Gastroesophageal sphincter (tissue), 4 donors: ENCODE measurements around the gene PTPRE. TPM values are rescaled to one million over a fixed set of nuclear protein-coding genes. Genes with fewer than 3 reads are reported as not detected.

Experiments
- ATAC-seq: fragments of 150-250 bp; one replicate; pipeline ENCODE4 v1.9.1; 2016; ENCODE audit warnings: mild to moderate bottlenecking, moderate library complexity
- H3K27ac ChIP-seq, 4 donors: fragments of 200-600 bp; sonication (generic) in 3 of 4; 1 replicate in 3 of 4; 2 replicates in 1 of 4; pipeline ENCODE4 v1.5.1; 2016 to 2019
- H3K27me3 ChIP-seq: fragments of 200-600 bp; sonication (generic); one replicate; pipeline ENCODE4 v1.5.1; 2019
- H3K36me3 ChIP-seq, 2 donors: fragments of 200-600 bp; sonication (generic); one replicate each; pipeline ENCODE4 v1.5.1; 2019; ENCODE audit warnings: control low read depth in 1 of 2
- H3K4me1 ChIP-seq, 3 donors: fragments of 200-600 bp; sonication (generic); 1 replicate in 2 of 3; 2 replicates in 1 of 3; pipeline ENCODE4 v1.5.1; 2016 to 2019; ENCODE audit warnings: control low read depth in 2 of 3
- H3K4me3 ChIP-seq, 2 donors: fragments of 200-600 bp; sonication (generic); one replicate each; pipeline ENCODE4 v1.5.1; 2019; ENCODE audit warnings: mild to moderate bottlenecking in 1 of 2, moderate library complexity in 1 of 2
- H3K9me3 ChIP-seq, 3 donors: fragments of 200-600 bp; sonication (generic); one replicate each; pipeline ENCODE4 v1.5.1; 2017 to 2019; ENCODE audit warnings: control low read depth in 2 of 3
- CTCF ChIP-seq, 4 experiments: fragments of 200-600 bp in 2 of 4; fragments of 450-650 bp in 2 of 4; sonication (generic) in 1 of 4; IDR thresholded peaks; one replicate each; pipeline ENCODE4 v1.5.1; 2017 to 2019; ENCODE audit warnings: antibody characterized with exemption in 4 of 4, mild to moderate bottlenecking in 2 of 4, moderate library complexity in 2 of 4
- EP300 ChIP-seq: sonication (generic); formaldehyde crosslinking; IDR thresholded peaks from one replicate; pipeline ENCODE4 v1.6.1; 2017; ENCODE audit warnings: antibody characterized with exemption, mild to moderate bottlenecking
- POLR2A ChIP-seq, 2 donors: fragments of 450-650 bp; IDR thresholded peaks; one replicate each; pipeline ENCODE4 v1.6.1; 2017; ENCODE audit warnings: antibody characterized with exemption in 2 of 2, mild to moderate bottlenecking in 2 of 2, moderate library complexity in 1 of 2
- POLR2AphosphoS5 ChIP-seq: sonication (generic); formaldehyde crosslinking; IDR thresholded peaks from one replicate; pipeline ENCODE4 v1.6.1; 2017; ENCODE audit warnings: antibody characterized with exemption
- WGBS, 2 donors: methylation state at CpG; one replicate each; pipeline ENCODE4 v1.1.5; 2018; ENCODE audit warnings: low coverage in 1 of 2; 5-methylcytosine and 5-hydroxymethylcytosine counted together
- total RNA-seq, 4 donors: library from RNA; depleted of rRNA; stranded (reverse); fragments of >200 nt; gene quantifications; one replicate each; pipeline ENCODE4 v1.1.0, GENCODE V29; 2016

Gene PTPRE
- total RNA-seq, 4 donors from 2014 or later, result 6.4 to 16.4 (median 8.5) TPM

DNA sequence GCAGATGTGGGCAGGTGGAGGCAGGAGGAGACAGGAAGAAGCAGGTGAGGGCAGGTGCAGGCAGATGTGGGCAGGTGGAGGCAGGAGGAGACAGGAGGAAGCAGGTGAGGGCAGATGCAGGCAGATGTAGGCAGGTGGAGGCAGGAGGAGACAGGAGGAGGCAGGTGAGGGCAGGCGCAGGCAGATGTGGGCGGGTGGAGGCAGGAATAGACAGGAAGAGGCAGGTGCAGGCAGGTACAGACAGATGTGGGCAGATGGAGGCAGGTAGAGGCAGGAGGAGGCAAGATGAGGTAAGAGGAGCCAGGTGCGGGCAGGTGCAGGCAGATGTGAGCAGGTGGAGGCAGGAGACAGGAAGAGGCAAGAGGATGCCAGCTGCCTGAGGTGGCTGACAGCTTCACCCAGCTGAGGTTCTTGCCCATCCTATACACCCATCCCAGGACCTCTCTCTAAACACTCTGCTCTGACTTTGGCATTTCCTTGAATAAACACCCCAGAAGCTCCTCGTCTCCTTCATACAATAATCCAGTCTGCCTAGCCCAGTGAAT is 33.0 kb downstream of the PTPRE start:
- TF ChIP-seq CTCF (IDR thresholded peaks at IDR 0.05) (no peak), POLR2A (IDR thresholded peaks at IDR 0.05) (no peak), EP300 (no peak), POLR2AphosphoS5 (no peak)
- 82 to 83% methylated on average over 3 to 4 of the region's 4 CpGs for WGBS, 2 donors
- Histone ChIP-seq H3K4me1 (no peaks in the 10 kb centered on the region), H3K27me3 (peaks cover 23% of the 10 kb centered on the region), H3K36me3 (no peaks in the 10 kb centered on the region), H3K27ac (no peak overlapping the region), H3K9me3 (no peaks in the 10 kb centered on the region), H3K4me3 (no peak overlapping the region)
- no peak for ATAC-seq

GRCh38 chr10:127940866-127941640 is 34.1 kb downstream of the PTPRE start:
- no peaks in the 10 kb centered on the region for H3K36me3 ChIP-seq
- TF ChIP-seq POLR2AphosphoS5 (no peak), EP300 (no peak), POLR2A (IDR thresholded peaks at IDR 0.05) (no peak), CTCF (IDR thresholded peaks at IDR 0.05) (no peak)
- peaks cover 0 to 4% (median 0%) of the 10 kb centered on the region in 3 donors for H3K4me1 ChIP-seq
- H3K4me3 ChIP-seq, result no peak overlapping the region
- no peaks in the 10 kb centered on the region for H3K9me3 ChIP-seq
- peaks cover 17% of the 10 kb centered on the region for H3K27me3 ChIP-seq
- no peak overlapping the region for H3K27ac ChIP-seq
- 80% methylated on average over 1 of the region's 6 CpGs; no CpG with 5 or more reads in 1 of the 2 donors for WGBS, 2 donors
- ATAC-seq, result no peak

- ATAC-seq, result no peak
- no peaks in the 10 kb centered on the region for H3K36me3 ChIP-seq
- H3K27ac ChIP-seq, result no peak overlapping the region
- 37 to 47% methylated on average over 7 of the region's 7 CpGs for WGBS, 2 donors
- H3K4me3 ChIP-seq, result no peak overlapping the region
- TF ChIP-seq EP300, result no peak
- no peak for TF ChIP-seq CTCF (IDR thresholded peaks at IDR 0.05)
- TF ChIP-seq POLR2A (IDR thresholded peaks at IDR 0.05), result no peak
- no peak for TF ChIP-seq POLR2AphosphoS5
- H3K27me3 ChIP-seq, result peaks cover 10% of the 10 kb centered on the region
- peaks cover 0 to 4% (median 0%) of the 10 kb centered on the region in 3 donors for H3K4me1 ChIP-seq
- no peaks in the 10 kb centered on the region for H3K9me3 ChIP-seq
These were observed 35.9 kb downstream of the PTPRE start for GRCh38 chr10:127942811-127943210.

DNA sequence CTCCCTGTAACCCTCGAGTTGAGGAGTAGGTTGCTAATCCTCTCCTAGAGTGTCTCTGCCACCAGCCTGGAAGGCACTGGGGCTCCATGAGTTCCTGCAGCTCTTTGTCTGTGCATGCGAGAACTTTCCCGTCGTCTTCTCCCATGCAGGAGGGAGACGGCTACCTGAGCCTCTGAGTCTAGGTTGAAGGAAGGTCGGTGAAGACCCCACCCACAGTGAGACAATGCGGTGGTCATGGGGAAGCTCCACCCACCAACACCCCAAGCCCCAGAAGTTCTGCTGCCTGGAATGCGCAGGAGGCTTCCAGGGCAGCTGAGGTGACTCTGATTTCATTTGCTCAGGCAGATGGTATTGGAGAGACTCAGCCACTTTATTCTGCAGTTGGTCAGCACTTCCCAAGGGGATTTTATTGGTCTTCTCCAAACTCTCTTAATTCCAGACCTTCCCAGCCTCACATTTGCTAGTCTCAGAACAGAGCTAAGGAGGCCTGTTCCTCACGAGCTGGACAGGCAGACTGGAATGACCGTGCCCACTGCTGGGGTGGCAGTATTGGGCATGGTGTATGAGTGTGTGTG is 36.5 kb downstream of the PTPRE start:
- Histone ChIP-seq H3K36me3 (no peaks in the 10 kb centered on the region), H3K4me3 (no peak overlapping the region), H3K27me3 (peaks cover 10% of the 10 kb centered on the region), H3K4me1 (peaks cover 0 to 4% (median 0%) of the 10 kb centered on the region in 3 donors), H3K27ac (no peak overlapping the region), H3K9me3 (no peaks in the 10 kb centered on the region)
- 30 to 80% methylated on average over 2 to 3 of the region's 10 CpGs for WGBS, 2 donors
- no peak for ATAC-seq
- TF ChIP-seq POLR2A (IDR thresholded peaks at IDR 0.05) (no peak), CTCF (IDR thresholded peaks at IDR 0.05) (no peak), EP300 (no peak), POLR2AphosphoS5 (no peak)
